GM12801 (cell line): Measurements from ENCODE around the gene SPHK2.

Source experiments
- TF ChIP-seq, protein P1 (sequence below): IDR thresholded peaks from one replicate; pipeline ENCODE4 v1.5.1; 2011; ENCODE audit warnings: control low read depth; ENCODE audit not compliant: insufficient read length; ENCODE audit errors: extremely low read depth

SPHK2 gene

DNA sequence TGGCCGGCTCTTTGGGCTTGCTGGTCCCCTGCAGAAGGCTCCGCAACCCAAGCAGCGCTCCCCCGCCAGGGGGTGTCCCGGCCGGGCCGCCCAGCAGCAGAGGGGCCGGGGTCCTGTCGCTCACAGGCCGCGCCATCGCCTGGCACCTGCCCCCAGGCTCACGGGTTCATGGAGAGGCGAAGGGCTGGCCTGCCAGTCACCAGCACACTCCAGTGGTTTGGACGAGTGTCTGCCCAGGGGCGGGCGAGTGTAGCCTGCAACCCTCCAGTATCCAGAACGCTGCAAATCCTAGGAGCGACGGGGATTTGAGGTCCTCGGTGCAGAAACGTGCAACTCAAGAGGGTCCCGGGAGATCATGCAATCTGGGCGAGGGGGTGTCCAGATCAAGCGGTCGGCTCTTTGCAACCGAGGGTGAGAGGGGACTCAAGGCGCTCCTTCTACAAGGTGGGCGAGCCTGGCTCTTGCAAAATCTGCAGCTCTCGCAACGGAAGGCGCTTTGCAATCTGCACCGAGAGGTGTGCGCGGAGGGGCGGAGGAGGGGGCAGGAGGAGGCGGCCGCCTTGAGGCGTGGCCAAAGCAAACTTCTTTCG lies 17.6 kb downstream of the SPHK2 start, which contains the start of gene DBP:
TSS of gene DBP (minus strand) at position 521 of the 590 bp plus-strand sequence. CDS start at position 136, 385 bp downstream.
- TF ChIP-seq, protein P1, sequence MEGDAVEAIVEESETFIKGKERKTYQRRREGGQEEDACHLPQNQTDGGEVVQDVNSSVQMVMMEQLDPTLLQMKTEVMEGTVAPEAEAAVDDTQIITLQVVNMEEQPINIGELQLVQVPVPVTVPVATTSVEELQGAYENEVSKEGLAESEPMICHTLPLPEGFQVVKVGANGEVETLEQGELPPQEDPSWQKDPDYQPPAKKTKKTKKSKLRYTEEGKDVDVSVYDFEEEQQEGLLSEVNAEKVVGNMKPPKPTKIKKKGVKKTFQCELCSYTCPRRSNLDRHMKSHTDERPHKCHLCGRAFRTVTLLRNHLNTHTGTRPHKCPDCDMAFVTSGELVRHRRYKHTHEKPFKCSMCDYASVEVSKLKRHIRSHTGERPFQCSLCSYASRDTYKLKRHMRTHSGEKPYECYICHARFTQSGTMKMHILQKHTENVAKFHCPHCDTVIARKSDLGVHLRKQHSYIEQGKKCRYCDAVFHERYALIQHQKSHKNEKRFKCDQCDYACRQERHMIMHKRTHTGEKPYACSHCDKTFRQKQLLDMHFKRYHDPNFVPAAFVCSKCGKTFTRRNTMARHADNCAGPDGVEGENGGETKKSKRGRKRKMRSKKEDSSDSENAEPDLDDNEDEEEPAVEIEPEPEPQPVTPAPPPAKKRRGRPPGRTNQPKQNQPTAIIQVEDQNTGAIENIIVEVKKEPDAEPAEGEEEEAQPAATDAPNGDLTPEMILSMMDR = no peak

DNA sequence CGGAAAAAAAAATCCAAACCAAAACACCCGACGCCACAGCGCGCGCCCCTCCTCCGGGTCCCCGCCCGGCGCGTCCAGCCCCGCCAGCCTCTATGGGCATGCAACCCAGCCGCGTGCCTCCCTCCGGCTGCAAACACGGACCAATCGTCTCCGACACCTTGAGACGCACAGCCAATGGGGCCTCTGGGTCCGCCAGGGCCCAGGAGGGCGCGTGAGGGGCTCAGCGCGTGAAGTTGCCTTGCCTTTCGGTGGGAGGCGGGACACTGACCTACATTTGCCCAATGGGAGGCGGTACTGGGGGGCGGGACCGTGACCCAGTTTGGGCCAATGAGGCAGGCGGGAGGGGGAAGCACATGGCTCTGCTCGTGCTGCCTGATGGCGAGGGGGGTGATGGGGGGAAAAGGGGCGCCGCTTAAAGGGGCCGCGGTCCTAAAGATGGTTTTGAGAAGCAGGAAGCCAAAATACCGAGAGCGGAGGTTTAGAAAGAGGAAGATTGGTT lies 18.2 kb downstream of the SPHK2 start:
- TF ChIP-seq, protein P1 = no peak

DNA sequence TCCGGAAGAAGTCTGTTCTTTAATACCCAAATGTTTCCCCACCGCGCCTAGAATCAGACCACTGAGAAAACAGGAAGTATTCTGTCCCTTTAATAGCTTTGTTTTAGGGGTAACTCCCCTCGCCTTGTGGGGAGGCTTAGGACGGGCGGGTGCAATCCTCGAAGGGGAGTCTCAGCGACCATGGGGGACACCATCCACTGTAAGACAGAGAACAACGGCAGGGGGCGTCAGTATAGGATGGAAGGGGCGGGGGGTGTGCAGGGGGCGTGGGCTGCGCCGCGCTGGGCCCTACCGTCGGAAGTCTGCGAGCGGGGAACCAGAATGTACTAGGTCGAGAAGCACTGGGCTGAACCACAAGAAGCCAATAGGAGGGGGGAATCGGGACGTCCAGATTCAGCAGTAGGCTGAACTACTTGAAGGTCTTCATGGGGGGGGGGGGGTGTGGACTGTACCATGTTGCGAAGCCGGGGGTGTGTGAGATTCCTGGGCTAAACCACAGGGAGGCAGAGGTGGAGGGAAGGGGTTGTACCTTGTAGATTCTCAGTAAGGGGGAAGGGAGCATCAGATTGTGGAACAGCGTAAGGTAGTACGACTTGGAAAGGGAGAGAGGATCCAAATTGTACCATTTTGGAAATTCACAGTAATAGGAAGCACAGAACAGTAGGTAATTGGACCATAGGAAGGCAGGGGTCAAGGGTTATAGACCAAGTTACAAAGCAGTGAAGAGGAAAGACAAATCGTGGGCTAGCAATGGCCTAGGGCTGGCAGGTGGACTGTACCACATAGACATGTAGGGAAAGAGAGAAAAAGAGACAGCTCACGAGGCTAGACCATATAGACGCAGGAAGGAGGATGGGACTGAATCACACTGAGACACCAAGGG lies 18.9 kb downstream of the SPHK2 start:
- TF ChIP-seq, protein P1 = no peak

DNA sequence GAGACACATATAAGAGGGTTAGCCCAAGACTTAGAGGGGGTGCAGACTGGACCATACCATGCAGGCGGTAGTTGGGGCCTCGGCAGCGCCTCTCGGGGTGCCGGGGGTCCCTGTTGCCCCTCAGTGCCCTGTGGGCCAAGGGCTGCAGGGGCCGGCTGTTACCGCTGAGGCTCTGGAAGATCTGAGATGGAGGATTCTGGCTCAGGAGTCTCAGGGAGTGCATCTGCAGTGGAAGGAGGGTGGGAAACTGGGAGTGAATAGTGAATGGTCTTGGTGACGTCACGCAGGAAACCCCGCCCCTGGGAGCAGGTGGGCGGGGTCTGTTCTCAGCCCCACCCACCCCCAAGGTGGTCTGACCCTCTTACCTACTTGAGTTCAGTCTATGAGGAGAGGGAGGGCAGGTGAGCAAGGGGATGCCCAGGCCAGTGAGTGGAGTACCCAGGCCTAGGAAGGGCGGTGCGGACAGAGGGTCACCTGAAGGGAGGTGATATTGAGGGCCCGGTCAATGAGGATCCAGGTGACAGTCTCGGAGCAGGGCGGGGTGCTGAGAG lies 19.6 kb downstream of the SPHK2 start:
- TF ChIP-seq, protein P1 = no peak

- TF ChIP-seq, protein P1 = no peak
Observed at GRCh38 chr19:48639483-48640375, 20.4 kb downstream of the SPHK2 start.

- TF ChIP-seq, protein P1 = no peak
Observed at GRCh38 chr19:48641850-48642249, 22.5 kb downstream of the SPHK2 start.
